ENCODE measurements around the gene TJP3. TPM values are rescaled to one million over a fixed set of nuclear protein-coding genes. Genes with fewer than 3 reads are reported as not detected.

The TJP3 gene
- polyA plus RNA-seq, 3 donors, result 12.1 to 14.5 (median 12.7) TPM

DNA sequence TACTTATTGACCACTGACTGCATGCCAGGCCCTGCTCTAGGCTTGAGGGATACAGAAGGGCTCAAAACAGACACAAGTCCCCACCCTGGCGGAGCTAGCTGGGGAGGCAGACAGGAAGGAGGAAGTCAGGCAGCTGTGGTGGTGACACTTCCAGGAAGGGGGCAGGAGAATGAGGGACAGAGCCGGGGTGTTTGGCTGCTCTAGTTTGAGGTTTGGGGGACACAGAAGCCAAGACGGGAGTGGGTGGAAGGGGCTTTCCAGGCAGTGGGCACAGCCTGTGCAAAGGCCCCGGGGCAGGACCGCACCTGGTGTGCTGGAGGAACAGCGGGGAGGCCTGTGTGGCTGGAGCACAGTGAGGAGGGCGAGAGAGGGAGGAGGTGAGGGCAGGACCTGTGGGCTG, 58.3 kb downstream of the TJP3 start:
- no peak for DNase-seq

GRCh38 chr19:3767050-3767449, 58.9 kb downstream of the TJP3 start:
- DNase-seq, result no peak

DNA sequence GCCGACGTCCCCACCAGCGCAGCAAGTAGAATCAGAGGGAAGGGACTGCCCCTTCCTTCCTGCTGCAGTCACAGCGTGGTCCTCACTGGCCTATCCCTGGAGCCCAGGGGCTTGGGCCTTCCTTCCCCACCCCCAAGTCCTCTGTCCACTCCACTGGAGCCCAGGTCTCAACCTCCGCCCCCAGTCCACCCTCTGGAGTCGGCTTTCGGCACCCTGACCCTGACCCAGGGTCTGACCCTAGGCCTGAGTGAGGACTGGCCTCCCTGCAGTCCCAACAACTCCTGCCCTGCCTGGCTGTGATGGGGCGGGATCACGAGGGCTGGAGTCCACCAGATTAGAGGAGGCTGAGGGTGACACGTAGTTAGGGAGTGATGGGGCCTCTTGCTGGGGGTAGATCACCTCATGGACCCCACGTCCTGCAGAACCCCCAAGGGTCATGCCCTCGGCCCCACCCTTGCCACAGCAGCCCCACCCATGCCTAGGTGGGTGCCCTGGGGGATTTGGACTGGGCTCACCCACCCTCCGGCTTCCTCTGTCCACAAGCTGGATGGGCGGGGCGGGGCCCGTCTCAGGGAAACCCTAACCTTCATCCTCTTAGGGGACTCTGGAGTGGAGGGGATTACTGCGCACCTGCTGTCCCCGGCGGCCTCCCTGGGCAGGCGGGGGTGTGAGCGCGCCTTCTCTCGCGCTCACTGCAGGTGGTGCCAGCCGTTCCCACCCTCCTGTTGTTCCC, 60.0 kb downstream of the TJP3 start:
- DNase-seq, result no peak

DNA sequence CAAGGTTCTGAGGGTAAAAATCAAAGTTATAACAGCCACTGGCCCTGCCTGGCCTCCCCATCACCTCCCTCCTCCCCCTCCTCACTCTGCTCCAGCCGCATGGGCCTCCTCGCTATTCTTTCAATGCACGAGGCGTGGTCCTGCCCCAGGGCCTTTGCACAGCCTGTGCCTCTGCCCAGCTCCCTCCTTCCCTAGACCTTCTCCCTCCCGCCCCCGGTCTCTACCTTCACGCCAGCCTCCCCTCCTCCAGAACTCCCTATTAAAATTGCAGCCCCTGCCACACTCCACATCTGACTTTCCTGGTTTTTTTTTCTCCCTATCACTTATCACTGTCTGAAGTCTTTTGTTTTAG, 60.5 kb downstream of the TJP3 start:
- DNase-seq, result no peak

- no peak for DNase-seq
These were observed 61.3 kb downstream of the TJP3 start for GRCh38 chr19:3769494-3769893.

DNA sequence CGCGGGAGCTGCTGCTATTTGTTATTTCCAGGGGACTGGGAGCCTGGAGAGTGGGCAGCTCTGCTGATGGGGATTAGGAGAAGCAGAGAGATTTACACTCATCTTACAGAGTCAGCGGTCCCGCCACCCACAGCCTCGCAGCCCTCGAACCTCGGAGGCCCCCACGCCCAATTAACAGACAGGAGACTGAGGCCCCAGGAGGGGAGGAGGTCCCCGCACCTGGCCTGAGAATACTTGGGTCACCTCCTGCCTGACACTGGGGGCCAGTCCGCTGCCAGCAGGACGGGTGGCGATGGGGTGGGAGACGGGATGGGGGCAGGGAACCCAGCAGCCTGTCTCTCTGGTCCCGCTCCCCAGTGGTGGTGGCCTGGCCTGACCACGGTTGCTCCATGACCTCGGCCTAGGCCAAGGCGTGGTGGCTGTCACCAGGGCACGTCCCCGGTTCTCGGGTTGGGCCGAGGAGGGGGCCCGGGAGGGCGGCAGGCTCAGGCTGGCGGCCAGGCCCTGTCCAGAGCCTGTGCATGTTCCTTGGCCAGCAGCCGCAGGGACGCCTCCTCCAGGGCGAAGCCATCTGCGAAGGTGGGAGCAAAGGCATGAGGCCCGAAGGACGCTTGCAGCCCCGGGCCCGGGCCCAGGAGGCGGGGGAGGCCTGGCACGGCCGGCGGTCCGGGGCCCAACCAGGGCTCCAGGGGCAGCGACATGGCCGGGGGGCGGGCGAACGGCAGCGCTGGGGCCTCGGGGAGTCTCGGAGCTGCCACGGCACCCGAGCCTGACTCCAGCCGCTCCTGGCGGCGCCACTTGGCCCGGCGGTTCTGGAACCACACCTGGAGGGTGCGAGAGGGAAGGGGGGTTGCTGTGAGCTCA, 62.2 kb downstream of the TJP3 start:
- DNase-seq, result no peak

GRCh38 chr19:3771000-3771905, 63.1 kb downstream of the TJP3 start:
- no peak for DNase-seq

GRCh38 chr19:3771906-3772455, 63.8 kb downstream of the TJP3 start, which contains the start of gene RAX2:
TSS of gene RAX2 (minus strand) at chr19:3772228. CDS start at chr19:3771742, 486 bp downstream.
- peak; percentile 61 for DNase-seq

DNA sequence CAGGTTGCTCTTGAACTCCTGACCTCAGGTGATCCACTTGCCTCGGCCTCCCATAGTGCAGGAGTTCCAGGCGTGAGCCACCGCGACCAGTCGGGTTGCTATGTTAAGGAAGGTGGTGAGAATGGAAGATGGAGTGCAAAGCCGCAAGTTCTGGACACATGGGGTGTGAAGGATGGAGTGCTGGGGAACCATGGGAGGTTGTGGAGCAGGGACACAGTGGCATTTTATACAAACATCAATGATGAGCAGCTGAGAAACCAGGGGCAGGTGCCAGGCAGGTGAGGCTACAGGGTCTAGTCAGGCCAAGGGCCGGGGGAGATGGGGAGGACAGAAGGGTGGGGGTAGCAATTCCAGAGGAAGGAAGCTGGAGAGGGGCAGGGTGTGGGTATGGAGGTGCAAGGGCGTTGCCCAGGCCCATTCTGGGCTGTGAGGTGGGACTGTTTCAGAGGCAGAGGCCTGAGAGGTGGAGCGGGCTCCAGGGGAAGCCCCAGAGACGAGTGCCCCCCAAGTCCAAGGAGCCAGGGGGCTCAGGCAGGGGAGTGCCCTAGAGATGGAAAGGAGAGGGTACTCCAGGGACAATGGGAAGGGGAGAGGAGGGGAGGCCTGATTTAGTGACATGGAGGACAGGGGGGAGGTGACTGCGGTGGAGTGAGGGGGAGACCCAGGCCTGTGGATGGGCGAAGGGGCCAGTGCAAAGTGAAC, 65.8 kb downstream of the TJP3 start:
- no peak for DNase-seq

DNA sequence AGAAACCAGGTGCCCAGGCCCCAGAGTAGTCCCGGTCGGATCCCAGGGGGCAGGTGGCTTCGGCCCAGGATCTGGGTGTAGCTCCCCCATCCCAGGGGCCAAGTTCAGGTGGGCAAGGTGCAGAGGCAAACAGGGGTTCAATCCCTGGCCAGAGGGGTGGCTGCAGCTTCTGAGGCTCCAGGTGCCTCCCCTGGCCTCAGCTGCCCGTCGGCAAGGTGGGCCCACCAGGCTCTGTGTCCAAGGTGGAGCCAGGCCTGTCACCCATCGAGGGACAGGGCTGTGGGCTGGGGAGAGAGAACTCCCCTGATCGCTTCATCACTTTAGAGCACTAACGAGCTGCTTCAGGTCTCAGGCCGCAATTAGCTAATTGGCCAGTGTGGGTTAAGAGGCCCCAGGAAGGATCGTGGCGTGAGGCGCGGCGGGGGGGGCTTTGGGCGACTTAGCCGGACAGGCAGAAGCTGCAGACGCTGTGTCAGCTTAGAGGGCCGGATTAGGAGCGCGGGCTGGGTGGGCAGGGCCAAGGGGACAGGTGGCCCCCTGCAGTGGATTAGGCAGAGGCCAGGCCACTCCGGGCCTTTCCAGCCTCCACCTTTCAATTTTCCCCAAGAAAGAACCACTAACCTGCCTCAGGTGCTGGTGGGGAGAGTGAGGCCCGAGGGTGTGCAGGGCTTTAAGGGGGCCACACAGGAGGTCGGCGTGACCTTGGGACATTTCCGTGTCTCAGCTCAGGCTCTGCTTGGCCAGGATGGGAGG, 66.6 kb downstream of the TJP3 start:
- no peak for DNase-seq

- DNase-seq, result no peak
These were observed 67.2 kb downstream of the TJP3 start for GRCh38 chr19:3775374-3775711.

- DNase-seq, result no peak
These were observed 67.6 kb downstream of the TJP3 start for GRCh38 chr19:3775831-3776230.

DNA sequence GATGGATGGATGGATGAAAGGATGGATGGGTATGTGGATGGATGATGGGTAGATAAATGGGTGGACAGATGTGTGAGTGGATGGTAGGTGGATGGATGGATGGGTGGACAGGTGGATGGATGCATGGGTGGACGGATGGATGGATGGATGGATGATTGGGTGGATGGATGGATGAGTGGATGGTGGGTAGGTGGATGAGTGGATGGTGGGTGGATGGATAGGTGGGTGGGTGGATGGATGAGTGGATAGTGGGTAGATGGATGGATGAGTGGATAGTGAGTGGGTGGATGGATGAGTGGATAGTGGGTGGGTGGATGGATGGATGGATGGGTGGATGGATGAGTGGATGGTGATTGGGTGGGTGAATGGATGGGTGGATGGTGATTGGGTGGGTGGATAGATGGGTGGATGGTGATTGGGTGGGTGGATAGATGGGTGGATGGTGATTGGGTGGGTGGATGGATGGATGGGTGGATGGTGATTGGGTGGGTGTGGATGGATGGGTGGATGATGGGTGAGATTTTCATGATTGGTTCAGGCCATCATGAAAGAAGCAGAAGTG, 68.4 kb downstream of the TJP3 start:
- no peak for DNase-seq

DNA sequence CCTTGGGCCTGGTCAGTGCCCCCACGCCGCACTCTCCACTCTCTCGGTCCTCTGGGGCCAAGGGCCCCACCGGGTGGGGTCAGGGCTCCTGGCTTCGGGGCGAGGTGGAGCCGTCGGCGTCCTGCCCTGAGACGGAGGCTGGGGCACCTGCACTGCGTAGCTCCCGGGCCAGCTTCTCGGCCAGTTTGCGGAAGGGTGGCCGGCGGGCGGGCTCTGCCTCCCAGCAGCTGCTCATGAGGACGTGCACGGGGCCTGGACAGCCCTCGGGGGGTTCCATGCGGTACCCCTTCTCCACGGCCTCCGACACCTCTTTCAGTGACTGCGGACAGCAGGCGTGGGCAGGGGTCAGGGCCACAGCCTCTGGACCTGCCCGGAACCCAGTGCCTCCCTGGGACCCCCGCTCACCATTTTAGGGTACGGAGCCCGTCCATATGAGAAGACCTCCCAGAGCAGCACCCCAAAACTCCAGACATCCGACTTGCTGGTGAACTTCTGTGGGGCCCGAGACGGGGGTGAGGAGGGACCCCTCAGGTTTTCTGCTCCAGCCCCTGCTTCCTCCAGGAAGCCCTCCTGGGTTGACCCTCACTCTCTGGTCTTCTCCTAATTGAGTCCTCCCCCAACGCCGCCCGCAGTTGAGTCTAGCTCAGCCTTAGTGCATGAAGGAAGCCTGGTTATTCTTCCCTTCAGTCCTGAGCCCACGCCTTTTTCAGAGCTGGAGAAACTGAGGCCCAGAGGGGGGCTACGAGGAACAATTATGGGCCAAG, 70.1 kb downstream of the TJP3 start:
- no peak for DNase-seq

DNA sequence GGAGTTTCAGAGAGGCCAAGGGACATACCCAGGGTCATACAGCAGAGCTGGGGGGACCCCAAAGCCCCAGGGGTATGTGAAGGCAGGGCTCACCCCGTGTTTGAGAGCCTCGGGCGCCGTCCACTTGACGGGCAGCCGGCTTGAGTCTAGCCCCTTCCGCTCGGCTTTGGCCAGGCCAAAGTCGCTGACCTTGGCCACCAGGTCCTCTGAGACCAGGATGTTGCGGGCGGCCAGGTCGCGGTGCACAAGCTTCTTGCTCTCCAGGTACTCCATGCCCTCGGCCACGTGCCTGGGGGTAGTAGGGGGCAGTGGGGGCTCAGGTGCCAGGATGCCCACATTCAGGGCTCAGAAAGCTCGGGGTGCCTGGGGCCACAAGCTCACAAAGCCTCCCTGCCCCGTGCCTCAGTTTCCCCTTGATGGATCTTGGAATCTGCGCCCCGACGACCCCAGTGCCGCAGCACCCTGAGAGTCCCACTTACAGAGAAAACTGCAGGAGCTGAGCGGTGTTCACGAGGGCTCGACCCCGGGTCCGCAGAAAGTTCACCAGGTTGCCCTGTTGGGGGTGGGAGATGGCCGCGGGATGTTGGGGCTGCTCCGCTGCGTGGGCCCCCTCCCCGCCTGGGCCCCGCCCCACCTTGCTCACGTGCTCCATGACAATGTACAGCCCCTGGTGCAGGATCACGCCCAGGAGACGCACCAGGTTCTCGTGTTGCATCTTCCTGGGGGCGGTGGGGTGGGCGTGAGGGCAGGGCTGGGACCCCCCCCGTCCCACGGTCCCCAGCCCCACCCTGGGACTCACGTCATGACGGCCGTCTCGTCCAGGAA, 70.9 kb downstream of the TJP3 start:
- no peak for DNase-seq

DNA sequence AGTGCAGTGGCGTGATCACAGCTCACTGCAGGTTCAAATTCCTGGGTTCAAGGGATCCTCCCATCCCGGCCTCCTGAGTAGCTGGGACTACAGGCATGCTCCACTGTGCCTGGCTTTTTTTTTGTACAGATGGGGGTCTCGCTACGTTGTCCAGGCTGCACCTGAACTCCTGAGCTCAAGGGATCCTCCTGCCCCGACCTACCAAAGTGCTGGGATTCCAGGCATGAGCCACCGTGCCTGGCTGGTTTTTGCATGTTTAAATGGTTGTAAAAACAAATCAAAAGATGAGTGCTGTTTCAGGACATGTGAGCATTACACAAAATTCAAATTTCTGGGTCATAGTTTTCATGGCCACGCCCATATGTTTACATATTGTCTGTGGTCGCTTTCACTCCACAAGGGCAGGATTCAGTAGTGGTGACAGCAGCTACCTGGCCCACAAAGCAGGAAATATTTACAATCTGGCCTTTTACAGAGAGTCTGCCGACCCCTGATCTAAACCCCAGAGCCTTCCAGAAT, 72.7 kb downstream of the TJP3 start:
- DNase-seq, result no peak

- DNase-seq, result no peak
These were observed 73.4 kb downstream of the TJP3 start for GRCh38 chr19:3781603-3782002.

GRCh38 chr19:3782330-3782729, 74.1 kb downstream of the TJP3 start:
- no peak for DNase-seq

Data from renal pelvis (tissue), 4 donors.